ENCODE measurements around the gene UNC45B.
A peak's percentile ranks its signal among the peaks of the same experiment; 100 is the strongest.
"Not testable (repeated sequence)": the region's sequence is repeated elsewhere in the genome, so short reads cannot be mapped to it uniquely, and the experiment has no call there.

Gene UNC45B

GRCh38 chr17:35141681-35142466 is 5.7 kb upstream of the UNC45B start, which contains the start of gene NLE1:
Gene NLE1, minus strand, starts transcription at chr17:35142303. Its CDS starts 28 bp downstream, at chr17:35142275.
- peak; percentile 80 for DNase-seq (ENCODE audit: low read depth)

- no peak for DNase-seq (ENCODE audit: low read depth)
These were observed 5.2 kb upstream of the UNC45B start for GRCh38 chr17:35142467-35142796.

- no peak for DNase-seq (ENCODE audit: low read depth)
These were observed 2.8 kb upstream of the UNC45B start for GRCh38 chr17:35144840-35145239.

- no peak for DNase-seq (ENCODE audit: low read depth)
These were observed 1.3 kb upstream of the UNC45B start for GRCh38 chr17:35146214-35146833.

- DNase-seq (ENCODE audit: low read depth), result no peak
These were observed 527 bp downstream of the UNC45B start for GRCh38 chr17:35148144-35148543.

- no peak for DNase-seq (ENCODE audit: low read depth)
These were observed 2.3 kb downstream of the UNC45B start for GRCh38 chr17:35149941-35150340.

- DNase-seq (ENCODE audit: low read depth), result not testable (repeated sequence)
These were observed 3.5 kb downstream of the UNC45B start for GRCh38 chr17:35151080-35151479.

GRCh38 chr17:35152421-35153140 is 5.0 kb downstream of the UNC45B start:
- no peak for DNase-seq (ENCODE audit: low read depth)

GRCh38 chr17:35154196-35155165 is 6.9 kb downstream of the UNC45B start:
- DNase-seq (ENCODE audit: low read depth), result no peak

GRCh38 chr17:35155246-35155645 is 7.6 kb downstream of the UNC45B start:
- no peak for DNase-seq (ENCODE audit: low read depth)

- no peak for DNase-seq (ENCODE audit: low read depth)
These were observed 12.3 kb downstream of the UNC45B start for GRCh38 chr17:35159940-35160339.

- DNase-seq (ENCODE audit: low read depth), result no peak
These were observed 13.0 kb downstream of the UNC45B start for GRCh38 chr17:35160354-35161201.

- no peak for DNase-seq (ENCODE audit: low read depth)
These were observed 13.7 kb downstream of the UNC45B start for GRCh38 chr17:35161281-35161761.

GRCh38 chr17:35162755-35163154 is 15.1 kb downstream of the UNC45B start:
- DNase-seq (ENCODE audit: low read depth), result no peak

- DNase-seq (ENCODE audit: low read depth), result no peak
These were observed 16.3 kb downstream of the UNC45B start for GRCh38 chr17:35163886-35164285.

GRCh38 chr17:35164716-35165115 is 17.1 kb downstream of the UNC45B start:
- DNase-seq (ENCODE audit: low read depth), result no peak

GRCh38 chr17:35166526-35166925 is 18.9 kb downstream of the UNC45B start:
- no peak for DNase-seq (ENCODE audit: low read depth)

GRCh38 chr17:35167046-35167445 is 19.4 kb downstream of the UNC45B start:
- DNase-seq (ENCODE audit: low read depth), result no peak

GRCh38 chr17:35167666-35168065 is 20.0 kb downstream of the UNC45B start:
- DNase-seq (ENCODE audit: low read depth), result no peak

- DNase-seq (ENCODE audit: low read depth), result no peak
These were observed 22.3 kb downstream of the UNC45B start for GRCh38 chr17:35169835-35170363.
